Fibroblast of skin of left biceps (primary cell): ENCODE results near the gene PARD3B.

Source experiments
- DNase-seq, 2 experiments: peaks; one replicate each; pipeline ENCODE4 v3.0.0-alpha.2; 2013; ENCODE audit warnings: low read depth in 2 of 2

PARD3B gene, protein sequence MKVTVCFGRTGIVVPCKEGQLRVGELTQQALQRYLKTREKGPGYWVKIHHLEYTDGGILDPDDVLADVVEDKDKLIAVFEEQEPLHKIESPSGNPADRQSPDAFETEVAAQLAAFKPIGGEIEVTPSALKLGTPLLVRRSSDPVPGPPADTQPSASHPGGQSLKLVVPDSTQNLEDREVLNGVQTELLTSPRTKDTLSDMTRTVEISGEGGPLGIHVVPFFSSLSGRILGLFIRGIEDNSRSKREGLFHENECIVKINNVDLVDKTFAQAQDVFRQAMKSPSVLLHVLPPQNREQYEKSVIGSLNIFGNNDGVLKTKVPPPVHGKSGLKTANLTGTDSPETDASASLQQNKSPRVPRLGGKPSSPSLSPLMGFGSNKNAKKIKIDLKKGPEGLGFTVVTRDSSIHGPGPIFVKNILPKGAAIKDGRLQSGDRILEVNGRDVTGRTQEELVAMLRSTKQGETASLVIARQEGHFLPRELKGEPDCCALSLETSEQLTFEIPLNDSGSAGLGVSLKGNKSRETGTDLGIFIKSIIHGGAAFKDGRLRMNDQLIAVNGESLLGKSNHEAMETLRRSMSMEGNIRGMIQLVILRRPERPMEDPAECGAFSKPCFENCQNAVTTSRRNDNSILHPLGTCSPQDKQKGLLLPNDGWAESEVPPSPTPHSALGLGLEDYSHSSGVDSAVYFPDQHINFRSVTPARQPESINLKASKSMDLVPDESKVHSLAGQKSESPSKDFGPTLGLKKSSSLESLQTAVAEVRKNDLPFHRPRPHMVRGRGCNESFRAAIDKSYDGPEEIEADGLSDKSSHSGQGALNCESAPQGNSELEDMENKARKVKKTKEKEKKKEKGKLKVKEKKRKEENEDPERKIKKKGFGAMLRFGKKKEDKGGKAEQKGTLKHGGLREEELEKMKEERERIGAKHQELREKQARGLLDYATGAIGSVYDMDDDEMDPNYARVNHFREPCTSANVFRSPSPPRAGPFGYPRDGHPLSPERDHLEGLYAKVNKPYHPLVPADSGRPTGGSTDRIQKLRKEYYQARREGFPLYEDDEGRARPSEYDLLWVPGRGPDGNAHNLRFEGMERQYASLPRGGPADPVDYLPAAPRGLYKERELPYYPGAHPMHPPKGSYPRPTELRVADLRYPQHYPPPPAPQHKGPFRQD (N-terminal part only)

DNA sequence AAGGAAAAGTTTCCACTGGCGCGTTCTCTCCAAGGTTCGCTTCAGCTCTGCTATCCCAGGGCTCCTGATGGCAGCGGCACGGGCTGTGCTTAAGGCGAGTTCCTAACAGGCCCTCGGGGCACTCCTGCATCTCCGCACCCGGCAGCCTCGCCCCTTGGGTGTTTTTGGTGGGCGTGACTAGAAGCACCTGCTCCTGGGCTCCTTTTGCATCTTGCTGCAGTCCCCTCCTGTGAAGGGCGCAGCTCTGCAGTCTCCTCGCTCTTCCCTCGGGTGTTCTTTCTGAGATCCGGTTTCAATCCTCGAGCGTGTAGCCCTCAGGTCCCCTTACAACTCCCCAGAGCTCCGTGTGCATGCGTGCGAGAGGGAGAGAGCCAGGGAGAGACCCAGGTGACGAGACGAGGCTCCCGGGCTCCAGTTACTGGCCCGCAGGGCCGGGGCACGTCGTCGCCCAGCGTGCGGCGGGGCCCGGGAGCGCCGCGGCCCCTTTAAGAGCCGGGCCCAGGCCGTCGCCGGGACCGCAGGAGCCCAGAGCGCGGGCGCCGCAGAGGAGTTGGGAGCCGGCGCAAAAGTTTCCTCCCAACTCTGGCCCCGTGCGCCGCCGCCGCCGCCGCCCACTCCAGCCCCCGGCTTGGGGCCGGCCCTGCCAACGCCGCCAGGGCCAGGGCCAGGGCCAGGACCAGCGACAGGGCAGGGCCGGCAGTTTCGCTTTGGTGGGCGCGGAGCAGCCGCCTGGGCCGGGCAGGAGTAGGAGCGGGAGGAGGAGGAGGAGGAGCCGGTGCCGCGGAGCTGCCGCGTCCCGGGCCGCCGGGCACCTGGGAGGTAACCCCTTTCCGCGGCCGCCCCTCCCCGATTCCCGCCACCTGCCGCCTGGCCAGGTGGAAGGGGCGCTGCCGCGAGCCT lies at the start of gene PARD3B:
Gene PARD3B, plus strand, starts transcription at position 515 of the 900 bp plus-strand sequence. CDS start 525 bp downstream, outside the sequence.
- no peak for DNase-seq

DNA sequence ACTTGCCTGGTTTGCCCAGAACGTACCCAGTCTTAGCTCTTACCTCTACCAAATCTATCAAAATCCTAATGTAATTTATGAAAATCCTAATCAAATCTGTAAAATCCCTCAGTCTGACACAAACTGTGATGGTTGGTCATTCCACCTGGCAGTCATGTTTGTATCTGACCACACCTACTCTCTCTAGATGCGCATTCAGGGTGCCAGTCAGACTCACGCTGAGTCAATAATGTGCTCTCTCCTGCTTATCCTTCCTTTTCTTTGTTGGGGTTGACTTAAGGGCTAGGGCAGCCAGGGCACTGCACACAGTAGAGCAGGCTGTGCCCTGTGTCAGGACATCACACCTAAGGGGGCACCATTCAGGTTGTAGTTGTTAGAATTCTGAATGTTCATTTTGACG lies 48.5 kb upstream of the PARD3B start:
- DNase-seq: no peak

DNA sequence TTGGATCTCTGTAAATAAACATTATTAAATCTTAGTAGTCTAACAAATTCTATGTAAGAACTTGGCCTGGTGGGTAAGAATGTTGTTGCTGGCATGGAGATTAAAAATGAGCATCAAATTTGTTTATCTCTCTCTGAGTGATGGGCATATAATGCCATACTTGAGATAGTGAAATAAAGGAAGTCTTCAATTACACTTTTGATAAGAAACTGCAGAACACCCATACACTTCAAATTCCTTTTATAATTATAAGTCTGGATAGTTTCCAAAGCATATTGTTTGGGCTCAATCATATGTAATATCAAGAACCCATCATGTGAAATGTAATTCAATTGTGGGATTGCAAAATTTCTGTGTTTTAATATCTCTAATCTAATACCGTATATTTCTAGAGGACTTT lies 47.4 kb upstream of the PARD3B start:
- no peak for DNase-seq

DNA sequence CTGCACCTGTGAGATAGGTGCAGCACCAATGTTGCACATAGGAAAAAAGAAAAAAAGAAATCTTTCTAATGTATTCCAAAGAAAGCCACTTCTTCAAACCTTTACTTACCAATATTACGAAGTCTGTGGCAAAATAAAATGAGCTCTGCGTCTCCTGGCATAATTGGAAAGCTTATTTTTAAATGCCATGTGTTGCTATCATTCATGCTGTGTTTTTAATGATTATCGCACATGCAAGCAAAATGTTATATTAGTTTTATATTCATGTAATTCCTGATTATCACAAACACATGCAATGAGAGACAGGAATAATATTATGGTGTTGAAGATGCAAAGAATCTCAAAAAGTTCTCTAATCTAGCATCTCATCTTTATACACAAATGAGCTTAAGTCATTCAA lies 47.0 kb upstream of the PARD3B start:
- no peak for DNase-seq

DNA sequence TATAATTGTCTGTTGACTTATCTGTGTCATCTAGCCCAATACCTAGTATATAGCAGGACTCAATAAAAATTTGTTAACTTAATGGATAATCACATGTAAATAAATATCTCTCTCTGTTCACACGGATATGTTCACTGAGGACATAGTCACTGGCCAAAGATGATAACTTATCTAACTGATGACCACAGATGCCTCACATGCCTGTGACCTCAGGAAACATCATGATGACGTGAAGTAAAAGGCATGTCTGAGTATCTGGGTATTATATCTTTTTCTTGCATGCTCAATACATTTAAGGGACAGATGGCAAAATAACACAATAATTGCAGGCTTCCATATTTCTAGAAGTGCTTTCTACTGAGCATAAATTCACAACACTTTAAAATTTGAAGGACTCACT lies 41.4 kb upstream of the PARD3B start:
- DNase-seq: no peak

DNA sequence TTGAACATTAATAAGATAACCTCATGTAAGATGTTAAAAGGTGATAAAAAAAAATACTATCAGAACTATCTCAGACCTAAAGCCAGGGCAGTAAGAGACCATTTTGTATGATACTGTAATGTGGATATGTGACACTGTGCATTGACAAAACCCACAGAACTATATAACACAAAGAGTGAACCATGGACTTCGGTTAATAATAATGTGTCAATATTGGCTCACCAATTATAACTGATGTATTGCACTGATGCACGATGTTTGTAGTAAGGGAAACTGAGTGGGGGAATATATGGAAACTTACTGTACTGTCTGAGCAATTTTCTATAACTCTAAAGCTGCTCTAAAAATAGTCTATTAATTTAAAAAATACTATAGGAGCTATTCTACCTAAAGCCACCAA lies 40.7 kb upstream of the PARD3B start:
- DNase-seq: no peak

DNA sequence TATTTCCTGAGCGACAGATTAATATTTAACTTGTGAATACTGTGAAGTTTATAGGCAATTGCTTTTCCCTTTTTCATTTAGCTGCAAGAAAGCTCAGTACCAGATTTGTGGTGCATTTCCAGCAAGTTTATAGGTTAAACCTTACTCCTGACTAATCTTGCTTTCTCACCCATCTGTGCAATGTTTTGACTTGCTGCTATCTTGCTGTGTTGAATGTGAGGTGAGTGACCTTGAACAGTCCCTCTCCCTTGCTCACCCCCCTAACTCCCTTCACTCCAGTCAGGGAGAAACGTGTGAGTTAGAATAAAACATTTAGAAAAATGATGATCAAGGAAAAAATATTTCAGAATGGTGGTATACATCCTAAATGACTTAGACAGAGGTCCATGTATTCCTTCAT lies 39.8 kb upstream of the PARD3B start:
- DNase-seq: no peak

DNA sequence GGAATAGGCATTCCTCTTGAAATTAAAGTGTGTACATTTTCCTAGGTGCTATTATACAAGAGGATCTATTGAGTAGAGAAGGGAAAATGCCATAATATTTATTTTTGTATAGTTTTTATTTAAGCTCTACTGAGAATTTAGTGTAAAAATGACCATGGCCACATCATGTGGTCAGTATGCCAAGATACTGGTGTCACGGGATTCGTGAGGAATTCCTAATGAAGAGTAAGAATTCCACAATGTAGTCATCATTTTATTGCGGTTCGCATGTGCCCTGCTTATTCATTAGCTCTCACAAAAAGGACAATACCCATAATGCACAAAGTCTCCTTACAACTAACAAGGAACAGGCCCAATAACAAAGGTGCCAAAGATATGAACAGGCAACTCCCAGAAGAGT lies 39.3 kb upstream of the PARD3B start:
- DNase-seq: no peak

DNA sequence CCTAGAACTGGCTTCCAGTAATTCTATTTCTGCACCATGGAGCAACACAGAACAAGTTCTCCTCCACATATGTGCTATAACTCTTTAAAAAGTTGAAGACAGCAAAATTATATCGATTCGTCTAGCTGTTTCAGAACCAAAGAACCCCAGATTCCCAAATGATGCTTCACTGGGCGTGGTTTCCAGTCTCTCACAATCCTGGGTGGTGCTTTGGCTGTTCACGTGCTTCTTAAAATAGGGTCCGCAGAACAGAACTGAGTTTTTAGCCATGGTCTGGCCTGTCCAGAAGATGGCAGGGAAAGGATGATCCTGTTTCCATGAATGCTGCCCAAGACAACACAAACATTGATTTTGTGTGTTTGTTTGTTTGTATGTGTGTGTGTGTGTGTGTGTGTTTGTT lies 37.6 kb upstream of the PARD3B start:
- no peak for DNase-seq

DNA sequence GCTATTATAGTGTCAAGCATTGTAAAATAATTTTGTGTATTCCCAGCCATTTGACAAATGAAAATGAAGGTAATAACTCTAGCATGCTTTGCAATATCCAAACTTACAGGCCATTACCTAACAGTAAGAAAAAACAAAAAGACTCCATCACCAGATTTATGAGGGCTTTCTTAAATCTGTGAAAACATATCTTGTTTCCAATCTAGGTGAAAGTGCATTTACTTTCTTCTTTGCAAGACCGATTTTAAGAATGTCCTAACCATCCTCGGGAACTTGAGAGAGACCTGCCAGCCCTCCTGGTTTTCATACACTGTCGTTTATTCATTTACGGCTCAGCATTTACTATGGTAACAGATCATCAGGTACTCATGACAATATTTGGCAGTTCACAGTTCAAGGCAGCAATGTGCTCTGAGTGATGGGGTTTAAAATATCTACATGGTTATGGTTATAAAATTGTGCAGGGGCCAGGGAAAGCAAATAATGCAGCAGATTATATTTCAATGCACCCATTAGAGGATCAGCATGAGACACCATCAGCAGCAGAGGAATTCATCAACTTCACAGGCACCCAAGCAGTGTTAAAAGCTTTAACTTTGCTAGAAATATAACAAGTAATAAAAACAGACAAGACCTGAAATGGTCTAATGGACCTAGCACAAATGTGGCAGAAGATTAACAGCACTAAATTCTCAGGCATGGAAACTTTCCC lies 34.4 kb upstream of the PARD3B start:
- no peak for DNase-seq

DNA sequence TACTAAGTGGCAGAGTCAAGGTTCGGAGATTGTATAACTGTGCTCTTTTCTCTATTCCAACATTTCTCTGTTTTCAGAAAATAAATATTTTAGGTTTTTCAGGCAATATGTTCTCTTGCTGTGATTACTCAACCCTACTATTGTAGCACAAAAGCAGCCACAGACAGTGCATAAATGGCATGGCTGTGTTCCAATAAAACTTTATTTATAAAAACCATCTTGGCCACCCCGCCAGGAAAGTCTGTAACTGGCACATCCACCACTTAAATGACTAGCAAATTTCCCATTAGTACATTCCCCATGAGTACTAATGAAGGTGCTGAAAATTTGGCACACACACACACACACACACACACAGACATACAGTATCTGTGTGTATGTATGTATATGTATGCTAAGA lies 30.8 kb upstream of the PARD3B start:
- DNase-seq: no peak

DNA sequence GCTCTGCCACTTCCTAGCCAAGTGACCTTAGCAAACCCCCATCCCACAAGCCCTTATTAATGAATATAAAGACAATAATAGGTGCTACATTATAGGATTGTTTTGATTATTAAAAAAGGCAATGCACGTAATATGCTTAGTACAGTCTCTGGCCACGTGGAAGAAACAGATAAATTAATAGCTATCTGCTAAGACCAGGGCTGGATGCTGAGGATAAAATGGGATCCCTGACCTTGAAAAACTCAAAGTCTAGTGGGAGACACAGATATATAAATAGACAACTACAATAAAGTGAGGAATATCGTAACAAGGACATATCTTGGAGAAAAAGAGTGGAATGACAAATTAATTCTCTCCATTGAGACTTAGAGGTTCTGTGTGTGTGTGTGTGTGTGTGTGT lies 29.9 kb upstream of the PARD3B start:
- no peak for DNase-seq

DNA sequence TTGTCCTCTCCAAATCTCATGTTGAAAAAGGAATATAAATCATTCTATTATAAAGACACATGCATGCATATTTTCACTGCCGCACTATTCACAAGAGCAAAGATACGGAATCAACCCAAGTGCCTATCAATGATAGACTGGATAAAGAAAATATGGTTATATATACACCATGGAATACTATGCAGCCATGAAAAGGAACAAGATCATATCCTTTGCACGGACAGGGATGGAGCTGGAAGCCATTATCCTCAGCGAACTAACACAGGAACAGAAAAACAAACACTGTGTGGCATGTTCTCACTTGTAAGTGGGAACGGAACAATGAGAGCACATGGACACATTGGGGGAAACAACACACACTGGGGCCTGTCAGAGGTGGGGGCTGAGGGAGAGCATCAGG lies 28.1 kb upstream of the PARD3B start:
- no peak for DNase-seq

DNA sequence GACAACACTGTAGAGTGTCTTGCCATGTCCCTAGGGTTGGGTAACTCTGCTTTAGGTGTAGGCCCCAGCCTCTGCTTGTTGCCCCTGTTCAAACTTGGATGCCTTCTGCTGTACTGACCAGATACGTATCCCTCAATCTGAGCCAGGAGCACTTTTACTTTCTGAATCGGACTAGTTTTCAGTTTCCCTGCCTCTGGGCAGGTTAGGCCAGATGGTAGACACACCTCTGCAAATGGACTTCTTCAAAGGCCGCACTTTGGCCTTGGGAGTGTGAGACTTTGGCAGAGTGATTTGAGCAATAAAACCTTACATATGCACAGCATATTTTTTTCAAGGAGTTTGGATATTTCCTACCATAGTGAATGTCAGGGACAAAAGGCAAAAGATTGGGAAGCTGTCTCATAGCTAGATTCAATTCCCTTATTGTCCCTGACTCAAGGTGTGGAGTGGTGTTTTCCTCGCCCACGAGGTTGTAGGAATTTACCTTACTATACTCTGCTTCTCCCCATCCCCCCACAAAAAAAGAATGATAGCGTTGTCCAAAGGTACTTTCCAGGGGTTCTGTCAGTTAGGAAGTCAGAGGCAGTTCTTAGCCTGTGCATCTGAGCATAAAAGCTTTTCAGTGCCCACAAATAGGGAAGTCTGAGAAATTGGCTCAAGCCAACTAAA lies 15.3 kb upstream of the PARD3B start:
- DNase-seq: no peak

DNA sequence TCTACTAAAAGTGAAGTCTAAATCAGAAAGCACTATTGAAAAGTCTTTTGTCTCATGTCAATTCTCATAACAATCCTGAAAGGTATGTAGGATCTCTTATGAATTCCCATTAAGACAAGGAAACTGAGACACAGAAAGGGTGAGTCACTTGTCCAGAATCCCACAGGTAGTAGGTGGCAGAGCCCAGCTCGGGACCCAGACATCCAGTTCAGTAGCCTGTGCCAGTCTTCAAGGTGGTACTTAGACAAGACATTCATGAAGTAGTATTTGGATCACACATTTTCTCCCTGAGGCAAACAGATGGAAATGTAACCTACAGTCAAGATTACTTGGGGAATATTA lies 14.8 kb upstream of the PARD3B start:
- DNase-seq: no peak

DNA sequence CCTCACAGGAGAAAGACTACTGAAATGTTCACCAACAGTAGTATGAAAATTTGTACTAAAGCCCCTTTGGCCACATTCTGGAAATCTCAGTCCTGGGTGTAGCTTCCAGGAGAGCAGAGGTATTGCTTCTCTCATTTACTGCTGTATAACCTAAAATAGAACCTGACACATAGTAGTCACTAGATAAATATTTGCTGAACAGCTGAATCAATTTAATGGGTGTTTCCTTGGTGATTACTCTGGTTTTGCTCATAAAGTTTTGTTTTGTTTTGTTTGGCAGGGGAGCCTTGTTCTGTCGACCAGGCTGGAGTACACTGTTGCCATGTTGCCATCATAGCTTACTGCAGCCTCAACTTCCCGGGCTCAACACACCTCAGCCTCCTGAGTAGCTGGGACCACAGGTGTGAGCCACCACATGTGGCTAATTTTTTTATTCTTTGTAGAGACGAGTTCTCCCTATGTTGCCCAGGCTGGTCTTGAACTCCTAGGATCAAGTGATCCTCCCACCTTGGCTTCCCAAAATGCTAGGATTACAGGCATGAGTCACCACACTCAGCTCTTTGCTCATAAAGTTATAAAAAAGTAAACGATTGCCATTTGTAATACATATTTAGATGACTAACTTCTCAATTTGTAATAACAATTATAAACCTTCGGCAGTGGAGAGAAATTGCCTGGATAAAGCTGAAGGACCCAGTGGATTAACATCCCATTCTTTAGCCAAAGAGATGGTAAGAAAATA lies 11.5 kb upstream of the PARD3B start:
- no peak for DNase-seq

DNA sequence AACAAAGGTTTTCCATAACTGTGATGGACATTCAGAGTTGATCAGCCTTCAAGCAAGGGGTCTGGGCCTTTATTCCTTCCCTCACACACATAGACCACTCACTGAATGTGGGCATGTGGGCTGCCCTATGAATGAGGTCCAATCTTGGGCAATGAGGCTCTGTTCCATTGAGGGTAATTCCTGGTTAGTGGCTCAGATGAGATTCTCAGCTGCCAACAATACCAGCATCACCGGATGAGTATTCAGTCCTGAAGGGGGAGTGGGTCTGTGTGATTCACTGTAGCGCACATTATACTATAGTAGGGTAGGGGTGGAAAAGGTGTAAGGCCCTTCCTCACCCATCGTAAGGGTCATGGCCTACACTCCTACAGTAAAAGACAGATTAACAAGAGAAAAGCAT lies 9.9 kb upstream of the PARD3B start:
- no peak for DNase-seq

DNA sequence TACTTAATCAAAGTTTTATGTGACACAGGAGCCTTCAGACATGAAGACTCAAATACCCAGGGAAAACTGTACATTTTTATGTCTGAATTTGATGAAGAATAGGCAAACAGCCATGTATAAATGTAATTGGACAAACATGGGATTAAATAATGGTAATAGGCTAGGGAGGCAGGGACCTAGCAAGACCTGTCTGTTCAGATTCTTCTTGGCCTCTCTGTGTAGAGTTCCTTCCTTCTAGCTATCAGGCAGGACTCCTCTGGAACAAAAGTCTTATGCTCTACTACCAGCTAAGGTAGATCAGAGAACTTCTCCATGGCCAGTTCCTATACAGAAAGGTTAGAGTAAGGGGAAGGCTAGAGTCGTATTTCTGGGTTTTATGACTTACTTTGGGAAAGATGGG lies 9.5 kb upstream of the PARD3B start:
- no peak for DNase-seq

DNA sequence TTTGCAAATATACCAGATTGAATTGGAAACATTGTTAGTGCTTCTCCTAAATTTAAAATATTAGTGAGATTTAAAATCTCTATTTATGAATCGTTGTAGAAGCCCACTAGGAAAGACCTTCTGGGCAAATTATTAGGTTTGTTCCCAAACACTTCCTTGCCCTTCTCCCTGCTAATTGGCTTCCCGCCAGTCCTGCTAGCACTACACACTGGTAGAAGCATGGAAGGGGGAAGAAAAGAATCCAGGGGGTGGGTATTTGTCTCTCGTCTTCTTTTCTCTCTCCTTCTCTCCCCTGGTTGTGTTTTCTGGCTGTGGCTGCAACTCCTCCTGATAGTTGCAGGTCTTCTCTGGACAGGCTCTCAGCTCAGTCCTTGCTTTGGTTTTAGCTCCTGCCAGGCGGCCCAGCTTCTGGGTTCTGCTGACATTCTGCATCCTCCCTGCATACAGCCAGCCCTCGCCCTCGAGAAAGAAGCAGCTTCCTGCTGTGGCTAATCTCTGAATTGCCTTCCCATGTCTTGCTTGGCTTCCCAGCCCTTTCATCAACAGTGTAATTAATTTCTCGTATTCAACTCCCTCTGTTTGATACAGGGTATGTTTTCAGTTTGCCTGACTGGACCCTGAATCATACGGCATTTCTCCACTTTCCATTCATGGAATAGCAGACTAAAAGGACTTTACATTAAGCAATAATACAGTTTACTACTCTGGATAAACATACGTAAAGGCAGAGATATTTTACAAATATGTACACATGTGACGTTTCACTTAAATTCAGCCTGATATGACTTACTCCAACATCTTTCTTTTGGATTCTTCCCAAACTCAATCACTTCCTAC lies 6.9 kb upstream of the PARD3B start:
- peak; percentile 31 to 35 for DNase-seq
